Measurements from ENCODE around the gene STXBP5. TPM values are rescaled to one million over a fixed set of nuclear protein-coding genes. Genes with fewer than 3 reads are reported as not detected.

The STXBP5 gene
- total RNA-seq, result 17.1 TPM
- long read RNA-seq, partial matches to known transcripts, result 2 of 3 reads
- long read RNA-seq, other reads (novel, unspliced or antisense), result 1 of 3 reads

DNA sequence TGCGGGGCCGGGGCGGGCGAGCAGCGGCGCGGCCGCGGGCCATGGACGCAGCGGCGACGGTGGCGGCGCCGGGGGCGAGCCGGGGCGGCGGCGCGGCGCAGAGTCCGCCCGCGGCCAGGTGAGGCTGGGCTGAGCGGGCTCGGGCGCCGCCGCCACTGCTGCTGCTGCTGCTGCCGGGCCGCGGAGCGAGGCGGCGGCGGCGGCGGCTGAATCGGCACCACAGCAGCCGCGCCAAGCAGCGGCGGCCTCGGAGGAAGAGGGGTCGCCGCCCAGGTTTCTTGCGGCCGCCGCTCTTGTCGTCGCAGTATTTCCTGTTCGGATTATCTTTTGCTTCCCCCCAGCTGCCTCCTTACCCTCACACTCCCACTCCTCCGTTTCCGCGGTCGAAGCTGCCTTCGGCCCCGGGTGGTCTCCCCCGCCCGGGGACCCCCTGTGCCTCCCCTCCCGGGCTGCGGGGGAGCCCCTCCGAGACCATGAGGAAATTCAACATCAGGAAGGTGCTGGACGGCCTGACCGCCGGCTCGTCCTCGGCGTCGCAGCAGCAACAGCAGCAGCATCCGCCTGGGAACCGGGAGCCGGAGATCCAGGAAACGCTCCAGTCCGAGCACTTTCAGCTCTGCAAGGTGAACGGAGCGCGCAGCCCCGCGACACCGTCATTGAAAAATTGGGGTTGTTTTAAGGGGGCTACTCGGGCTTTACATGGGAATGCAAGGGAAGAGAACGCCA lies at the start of gene STXBP5:
TSS of gene STXBP5 (plus strand) at position 358 of the 726 bp plus-strand sequence. CDS start at position 474, 116 bp downstream.
- DNase-seq (ENCODE audit: low spot score), result no peak

DNA sequence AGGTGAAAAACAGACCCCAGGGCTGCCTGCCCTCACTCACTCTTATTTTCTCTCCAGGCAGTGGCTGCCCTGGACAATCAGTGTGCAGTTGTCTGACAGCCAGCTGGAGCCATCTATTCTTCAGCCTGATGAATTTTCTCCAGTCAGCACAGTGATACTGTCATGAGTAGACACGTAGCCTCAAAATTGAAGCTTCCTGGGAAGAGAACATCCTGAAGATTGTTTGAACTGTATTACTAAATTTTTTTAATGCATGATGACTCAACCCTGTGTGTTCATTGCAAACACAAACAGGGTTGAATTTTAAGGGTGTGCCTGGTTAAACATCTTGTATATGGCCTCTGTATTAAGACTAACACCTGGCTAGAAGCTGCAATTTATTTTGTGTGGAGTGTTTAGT lies 49.8 kb upstream of the STXBP5 start:
- no peak for DNase-seq (ENCODE audit: low spot score)

DNA sequence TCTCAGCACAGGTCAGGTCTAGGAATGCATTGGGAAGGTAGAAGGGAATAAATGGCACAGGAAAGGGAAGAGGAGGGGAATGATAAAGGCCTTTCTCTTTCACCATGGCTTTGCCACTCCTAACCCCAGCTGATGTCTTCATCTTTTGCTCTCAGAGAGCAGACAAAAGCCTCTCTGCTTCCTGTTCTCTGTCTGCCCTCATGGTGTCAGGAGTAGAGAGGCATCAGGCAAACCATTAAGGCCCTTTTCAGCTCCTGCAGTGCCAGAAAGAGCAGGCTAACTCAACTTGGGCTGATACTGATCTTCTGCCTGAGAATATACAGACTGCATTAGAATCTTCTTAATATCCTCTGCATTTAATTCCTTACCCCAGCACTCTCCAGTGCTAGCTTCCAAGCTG lies 48.0 kb upstream of the STXBP5 start:
- DNase-seq (ENCODE audit: low spot score), result no peak

DNA sequence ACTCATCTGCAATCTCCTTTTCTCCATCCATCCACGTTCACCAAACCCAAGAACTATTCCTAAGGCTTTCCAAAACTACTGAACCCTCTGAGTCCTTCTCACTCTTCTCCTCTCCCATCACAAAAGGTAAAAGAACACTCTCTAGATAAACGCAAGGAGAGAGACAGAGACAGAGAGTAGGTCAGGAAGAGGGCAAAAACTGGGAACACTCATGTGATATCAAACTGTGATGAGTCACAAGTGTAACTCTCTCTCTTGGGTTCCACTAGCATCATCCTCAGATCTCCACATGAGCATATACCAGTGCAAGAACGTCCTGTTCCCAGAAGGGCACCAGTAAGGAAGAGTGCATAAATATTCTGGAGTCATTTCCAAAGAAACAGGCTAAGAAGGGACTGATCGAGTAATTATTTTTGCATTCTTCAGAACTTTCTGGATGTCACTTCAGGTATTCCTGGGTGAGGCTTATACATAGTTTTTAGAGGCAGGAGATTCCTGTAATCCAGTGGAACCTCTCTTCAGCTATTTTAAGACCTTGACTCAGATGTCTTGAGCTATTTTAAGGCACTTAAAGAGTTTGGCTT lies 47.3 kb upstream of the STXBP5 start:
- DNase-seq (ENCODE audit: low spot score), result no peak

DNA sequence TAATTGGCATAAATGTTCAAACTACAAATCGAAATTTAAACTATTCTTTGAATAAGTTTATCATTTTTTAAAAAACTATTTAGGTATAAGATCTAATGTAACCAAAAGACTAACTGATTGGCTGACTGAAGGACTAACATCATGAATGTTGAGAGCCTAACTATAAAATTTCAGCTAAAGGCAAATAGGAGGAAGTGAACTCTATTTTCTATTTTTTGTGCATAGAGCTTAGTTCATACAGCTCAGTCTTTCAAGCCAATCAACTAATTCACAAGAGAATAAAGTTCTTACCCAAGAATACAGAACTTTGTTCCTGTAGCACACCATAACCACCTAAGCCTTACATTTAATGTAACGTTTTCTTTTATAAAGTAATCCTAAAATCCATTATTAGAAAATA lies 46.3 kb upstream of the STXBP5 start:
- no peak for DNase-seq (ENCODE audit: low spot score)

DNA sequence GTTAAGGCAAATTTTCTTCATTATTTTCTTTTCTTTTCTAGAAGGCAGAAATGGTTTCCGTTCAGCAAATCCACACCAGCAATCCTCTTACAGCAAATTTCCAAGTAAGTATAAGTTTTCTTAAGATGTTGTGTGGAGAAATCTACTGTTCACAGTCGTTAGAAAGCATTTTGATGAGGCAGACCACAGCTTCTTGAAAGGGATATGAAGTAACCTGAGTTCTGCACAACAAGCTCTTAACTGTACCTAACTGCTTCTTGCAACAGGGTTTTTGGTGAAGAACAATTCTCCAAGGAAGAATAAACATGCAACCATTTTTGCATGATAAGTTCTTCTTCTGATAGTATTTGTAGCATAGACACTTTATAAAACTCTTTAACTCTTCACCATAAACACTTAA lies 45.3 kb upstream of the STXBP5 start:
- DNase-seq (ENCODE audit: low spot score), result no peak

DNA sequence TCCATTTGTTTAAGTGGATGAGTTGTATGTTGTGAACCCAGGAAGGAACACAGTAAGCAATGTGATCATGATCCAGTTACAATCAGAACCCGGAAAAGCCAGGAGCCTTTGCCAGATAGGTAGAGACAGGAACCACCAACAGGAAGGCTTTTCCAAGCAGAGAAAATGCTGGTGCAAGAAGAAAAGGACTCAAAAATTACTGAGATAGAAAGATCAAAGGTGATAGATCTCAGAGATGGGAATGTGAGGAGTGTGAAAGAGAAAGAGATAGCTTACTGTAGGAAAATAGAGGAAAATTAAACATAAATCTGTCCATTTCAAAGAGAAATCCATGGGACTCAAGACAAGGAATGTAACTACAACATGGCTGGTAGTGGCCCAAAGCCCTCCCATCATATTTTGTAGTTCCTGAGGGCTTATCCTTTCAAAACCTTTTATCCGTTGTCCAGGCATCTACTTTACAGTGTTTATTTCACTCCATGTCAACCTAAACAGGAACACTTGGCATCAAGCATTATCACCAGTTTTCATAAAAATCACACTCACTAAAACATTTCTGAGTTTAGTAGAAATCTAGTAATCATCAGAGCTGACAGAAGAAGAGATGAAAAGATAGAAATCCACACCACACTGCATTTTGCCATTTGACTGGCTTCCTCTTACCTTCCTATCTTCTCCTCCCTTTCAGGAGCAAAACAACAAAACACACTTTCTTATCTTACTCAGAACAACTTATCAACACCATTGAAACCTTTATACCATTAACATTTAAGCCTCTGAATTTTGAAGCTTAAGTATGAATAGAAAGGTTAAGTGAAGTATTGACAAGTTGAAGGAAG lies 44.5 kb upstream of the STXBP5 start:
- no peak for DNase-seq (ENCODE audit: low spot score)

DNA sequence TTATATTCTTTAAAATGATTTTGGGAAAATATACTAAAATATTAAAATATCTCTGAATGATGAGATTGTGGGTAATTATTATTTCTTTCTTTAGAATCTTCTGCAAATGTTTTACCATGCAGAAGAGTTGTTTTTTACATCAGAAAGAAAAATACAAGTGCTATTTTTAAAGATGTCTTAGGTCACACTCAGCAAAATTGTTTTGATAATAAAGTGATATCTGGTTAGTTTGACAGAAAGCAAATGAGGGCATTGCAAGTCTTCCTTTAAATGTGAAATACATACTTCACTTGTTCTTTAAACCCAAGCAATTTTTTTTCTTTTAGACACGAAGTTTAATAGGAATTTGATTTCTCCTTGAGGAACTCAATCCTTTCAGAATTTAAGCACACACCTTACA lies 43.6 kb upstream of the STXBP5 start:
- DNase-seq (ENCODE audit: low spot score), result no peak

DNA sequence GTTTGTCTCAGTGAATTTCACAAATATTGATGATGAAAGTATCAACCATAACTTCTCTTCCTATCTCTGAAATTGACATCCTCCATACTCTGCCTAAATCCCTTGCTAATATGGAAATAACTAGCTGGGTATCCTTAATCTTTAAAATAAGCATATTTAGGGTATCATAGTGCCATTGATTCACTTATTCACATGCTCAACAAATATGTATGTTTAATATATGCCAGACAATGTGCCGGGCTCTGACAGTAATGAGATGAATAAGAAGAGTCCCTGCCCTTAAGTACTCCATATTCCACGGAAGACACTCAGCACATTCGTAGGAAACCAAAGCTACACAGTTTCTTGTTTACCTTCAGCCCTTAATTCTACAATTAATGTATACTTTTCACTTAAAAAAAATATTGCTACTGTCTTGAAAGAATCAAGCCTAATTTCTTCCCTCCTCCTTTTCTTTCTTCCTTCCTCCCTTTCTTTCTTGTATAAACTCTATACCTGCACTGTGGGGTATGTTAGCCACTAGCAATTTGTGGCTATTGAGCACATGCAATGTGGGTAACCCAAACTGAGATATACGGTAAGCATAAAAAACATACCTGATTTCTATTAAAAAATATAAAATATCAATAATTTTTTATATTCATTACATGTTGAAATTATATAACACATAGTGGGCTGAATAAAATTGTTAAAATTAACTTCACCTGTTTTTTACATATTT lies 42.8 kb upstream of the STXBP5 start:
- DNase-seq (ENCODE audit: low spot score), result no peak

DNA sequence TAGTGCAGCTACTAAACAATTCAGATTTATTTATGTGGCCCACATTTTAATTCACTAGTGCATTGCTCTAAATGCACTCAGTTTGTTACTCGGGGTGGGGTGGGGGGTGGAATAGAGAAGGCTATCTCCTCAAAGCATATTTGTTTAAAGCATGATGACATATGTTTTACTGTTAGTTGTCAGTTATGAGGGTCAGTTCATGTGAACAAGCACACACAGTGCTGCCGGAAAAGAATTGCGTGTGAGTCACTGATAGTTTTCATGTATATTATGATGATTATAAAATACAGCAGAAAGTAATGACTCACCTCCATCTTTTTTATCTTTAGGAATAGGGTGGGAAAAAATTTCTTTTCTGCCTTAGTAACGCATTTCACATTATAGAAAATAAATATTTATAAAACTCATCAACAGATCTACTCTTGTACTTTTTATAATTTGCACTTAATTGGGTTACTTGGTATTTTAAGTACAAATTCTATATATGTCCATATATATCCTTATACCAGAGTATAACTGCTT lies 42.2 kb upstream of the STXBP5 start:
- no peak for DNase-seq (ENCODE audit: low spot score)

DNA sequence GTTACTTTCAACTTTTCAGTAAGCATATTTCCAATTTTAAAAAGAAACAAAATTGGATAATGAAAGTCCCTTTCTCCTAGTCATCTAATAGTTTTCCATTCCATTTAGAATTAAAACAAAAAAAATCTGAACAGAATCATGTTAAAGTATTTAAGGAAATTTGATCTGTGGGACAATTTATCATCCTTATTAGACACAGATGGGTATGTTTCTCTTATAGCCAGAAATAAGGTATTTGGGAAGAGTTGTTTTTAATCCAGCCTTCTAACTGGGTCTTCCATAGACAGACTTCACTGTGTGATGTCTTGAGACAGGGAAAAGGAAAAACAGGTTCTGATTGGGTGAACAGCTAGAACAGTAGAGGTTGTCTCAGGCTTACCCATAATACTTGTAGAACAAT lies 39.5 kb upstream of the STXBP5 start:
- DNase-seq (ENCODE audit: low spot score), result no peak

DNA sequence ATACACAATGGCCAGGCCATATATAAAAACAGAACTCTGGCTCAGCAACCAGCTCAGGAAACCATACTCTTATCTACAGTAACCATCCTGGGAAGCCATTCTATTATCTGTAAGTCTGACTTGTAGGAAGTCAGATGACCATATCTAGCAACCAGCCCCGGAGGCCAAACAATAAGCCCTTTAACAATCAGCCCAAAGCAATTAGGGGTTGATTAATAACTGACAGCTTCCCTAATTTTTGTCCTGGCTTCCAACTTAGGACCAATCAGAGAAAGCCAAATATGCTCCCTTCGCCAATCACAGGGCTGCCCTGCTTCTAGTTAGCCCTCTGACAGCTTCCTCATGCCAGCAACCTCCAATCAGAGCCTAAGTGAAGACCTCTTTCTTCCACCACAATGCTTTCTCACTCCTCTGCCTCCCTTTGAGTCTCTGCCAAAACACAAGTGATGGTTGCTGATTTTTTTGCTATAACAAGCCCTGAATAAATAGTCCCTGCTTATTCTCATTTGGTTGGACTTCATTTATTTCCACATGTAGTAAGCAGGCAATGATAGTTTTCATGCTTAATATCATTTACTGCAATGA lies 37.8 kb upstream of the STXBP5 start:
- no peak for DNase-seq (ENCODE audit: low spot score)

DNA sequence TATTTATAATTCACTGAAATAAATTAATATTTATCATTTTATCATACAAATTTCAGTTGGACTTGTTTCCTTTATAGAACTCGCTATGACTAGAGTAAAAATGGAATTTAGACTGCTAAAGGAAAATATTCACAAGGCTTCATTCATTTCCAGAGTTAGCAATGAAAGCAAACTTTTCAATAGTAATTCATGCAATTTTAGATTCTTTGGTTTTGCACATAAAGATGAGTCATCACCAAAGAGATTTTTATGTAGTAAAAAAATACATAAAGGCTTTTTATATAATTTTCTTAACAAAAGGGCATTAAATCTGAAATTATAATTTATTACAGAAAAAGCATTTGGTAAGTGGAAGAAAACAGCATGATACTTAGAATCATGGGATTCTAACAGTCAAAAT lies 37.2 kb upstream of the STXBP5 start:
- DNase-seq (ENCODE audit: low spot score), result no peak

DNA sequence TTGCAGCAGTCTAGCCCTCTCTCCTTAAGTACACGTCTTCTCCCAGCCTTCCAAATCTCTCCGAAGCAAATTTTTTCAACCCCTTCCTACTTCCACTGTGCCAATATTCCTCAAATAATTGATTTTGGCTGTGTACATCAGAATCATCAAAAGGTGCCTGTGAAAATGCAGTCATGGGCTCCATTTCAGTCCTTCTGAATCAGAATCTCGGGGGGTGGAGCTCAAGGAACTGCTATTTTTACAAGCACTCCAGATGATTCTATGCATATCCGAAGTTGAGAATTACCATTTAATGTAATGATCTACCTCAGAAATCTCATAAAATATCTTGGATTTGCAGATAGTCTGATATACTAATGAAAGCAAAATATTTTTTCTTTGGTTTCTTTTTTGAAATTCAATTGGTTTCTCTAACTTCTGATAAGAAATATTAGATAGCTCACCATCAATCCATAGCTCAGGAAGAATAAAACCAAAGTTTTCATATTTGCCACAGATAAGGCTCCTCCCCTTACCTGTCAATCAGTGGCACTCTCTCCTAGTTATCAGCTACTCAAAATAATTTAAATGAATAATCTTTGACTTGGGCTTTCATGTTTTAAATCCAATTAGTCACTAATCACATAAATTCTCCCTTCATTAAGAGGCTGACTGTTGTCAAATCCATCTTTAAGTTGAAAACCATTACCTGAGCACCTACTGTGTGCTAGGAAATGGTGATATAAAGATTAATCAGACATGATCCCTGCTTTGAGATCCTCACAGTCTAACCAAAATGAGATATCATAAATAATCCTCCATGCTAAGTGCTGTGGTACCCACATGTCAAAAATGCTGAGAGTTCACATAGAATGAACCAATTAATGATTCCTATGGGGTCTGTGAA lies 36.4 kb upstream of the STXBP5 start:
- no peak for DNase-seq (ENCODE audit: low spot score)

DNA sequence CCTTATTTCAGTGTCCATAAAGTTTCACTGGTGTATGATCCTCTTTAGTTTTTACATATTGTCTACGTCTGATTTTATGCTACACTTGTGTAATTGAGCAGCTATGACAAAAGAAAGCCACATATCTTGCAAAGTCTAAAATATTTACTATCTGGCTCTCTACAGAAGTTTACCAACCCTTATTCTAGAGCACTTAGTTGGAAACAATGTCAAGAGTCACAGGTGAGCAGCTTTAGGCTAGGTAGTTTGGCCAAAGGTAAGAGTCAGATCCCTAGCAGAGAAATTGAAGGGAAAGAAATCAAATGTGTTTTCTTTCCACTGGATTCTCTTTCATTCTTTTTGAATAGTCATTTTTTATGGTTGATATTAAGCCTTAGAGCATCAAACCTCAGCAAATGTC lies 34.7 kb upstream of the STXBP5 start:
- DNase-seq (ENCODE audit: low spot score), result no peak

DNA sequence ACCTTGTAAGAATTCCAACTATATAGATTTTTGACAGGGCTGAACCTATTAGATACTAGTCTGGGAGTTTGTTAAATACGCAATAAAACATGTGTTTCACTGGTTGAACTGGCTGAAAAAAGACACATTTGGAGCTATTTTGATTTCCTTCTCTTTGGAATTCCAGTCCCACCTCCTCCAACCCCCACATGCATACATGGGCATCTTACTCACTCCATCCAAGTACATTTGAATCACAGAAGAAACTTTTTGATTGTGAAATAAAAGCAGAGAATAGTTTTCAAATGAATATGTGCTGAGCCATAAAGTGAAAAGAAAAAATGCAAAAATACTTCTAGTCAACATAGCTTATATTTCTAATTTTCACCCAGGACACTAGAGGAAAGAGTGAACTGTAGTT lies 33.9 kb upstream of the STXBP5 start:
- no peak for DNase-seq (ENCODE audit: low spot score)

DNA sequence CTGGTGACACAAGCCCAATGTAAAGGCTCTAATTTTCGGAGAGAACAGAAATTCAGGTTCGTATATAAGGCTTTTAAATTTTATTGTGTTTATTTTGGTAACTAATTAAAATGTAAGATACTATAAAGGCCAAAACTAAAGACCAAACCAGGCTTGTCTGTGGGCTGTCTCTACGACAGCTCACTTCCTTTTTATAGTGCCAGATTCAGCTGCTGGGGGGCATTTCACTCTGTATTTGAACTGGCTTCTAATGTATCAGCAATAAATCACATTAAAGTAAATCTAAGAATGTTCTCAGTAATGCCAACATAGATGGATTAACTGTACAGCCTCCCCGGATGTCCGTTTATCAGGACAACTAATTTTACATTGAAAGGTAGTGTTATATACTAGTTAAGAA lies 31.1 kb upstream of the STXBP5 start:
- no peak for DNase-seq (ENCODE audit: low spot score)

DNA sequence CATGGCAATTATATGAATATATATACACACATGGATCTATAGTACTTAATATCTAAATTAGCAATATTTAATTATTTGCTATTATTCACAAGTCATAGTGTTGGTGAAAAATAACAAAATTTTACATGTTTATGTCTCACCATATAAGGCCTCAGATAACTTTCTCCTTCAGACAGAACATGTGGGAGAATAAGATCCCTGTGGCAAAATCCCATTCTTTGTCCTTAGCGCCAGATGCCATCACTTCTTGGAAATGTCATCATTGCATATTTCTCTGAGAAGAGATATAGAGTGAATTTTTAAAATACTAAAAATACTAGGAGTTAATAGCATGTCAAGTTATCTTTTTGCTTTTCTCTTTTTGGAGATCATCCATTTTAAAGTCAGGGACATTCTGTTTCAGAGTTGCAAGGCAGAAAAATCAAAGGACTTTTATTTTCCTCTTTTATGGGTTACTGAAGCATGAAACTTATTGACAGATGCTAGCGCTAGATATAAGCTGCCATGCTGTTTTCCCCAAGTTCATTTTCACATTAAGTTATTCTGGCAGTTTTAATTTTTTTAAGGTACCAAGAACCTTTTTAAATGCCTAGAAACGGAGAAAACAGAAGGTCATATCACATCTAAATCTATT lies 30.4 kb upstream of the STXBP5 start:
- no peak for DNase-seq (ENCODE audit: low spot score)

DNA sequence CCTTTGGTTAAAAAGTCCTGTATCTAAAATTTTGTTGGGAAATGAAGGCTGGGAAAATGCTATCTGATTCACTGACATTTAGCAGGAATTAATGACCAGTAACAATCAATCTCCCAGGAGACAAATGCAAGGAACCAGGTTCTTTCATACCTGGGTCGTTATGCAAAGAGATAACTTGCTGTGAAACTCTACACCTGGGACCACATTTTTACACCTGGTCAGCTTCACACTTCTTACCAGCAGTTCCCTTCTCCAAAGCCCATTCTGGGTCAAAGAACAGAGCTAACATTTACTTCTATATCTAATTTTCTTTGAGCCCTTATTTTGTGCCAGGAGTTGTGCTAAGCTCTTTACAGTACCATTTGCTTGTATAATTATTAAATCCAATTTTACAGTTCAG lies 27.4 kb upstream of the STXBP5 start:
- no peak for DNase-seq (ENCODE audit: low spot score)
